Gastrocnemius medialis (tissue), 4 donors: ENCODE data around the gene PRICKLE4. TPM values are rescaled to one million over a fixed set of nuclear protein-coding genes. Genes with fewer than 3 reads are reported as not detected.

Experiments used
- ATAC-seq, 2 donors: fragments of 150-250 bp; one replicate each; pipeline ENCODE4 v1.9.1; 2016
- DNase-seq, 2 donors: peaks; one replicate each; pipeline ENCODE4 v3.0.0-alpha.2; 2019
- H3K27ac ChIP-seq, 4 donors: fragments of 200-600 bp; sonication (generic); 1 replicate in 1 of 4; 2 replicates in 3 of 4; pipeline ENCODE4 v1.5.1; 2016 to 2018; ENCODE audit warnings: mild to moderate bottlenecking in 2 of 4, moderate library complexity in 1 of 4
- H3K27me3 ChIP-seq, 3 donors: fragments of 200-600 bp; sonication (generic) in 2 of 3; 1 replicate in 1 of 3; 2 replicates in 2 of 3; pipeline versions ENCODE4 v1.5.1 to v1.6.0; 2016 to 2019; ENCODE audit warnings: mild to moderate bottlenecking in 1 of 3, moderate library complexity in 1 of 3
- H3K36me3 ChIP-seq, 2 donors: fragments of 200-600 bp; sonication (generic) in 1 of 2; one replicate each; pipeline ENCODE4 v1.5.1; 2017 to 2018
- H3K4me1 ChIP-seq, 2 donors: fragments of 200-600 bp; sonication (generic) in 1 of 2; one replicate each; pipeline ENCODE4 v1.5.1; 2016 to 2017; ENCODE audit warnings: mild to moderate bottlenecking in 2 of 2
- H3K4me3 ChIP-seq, 4 donors: fragments of 200-600 bp; sonication (generic) in 3 of 4; 1 replicate in 1 of 4; 2 replicates in 3 of 4; pipeline ENCODE4 v1.5.1; 2016 to 2019; ENCODE audit warnings: mild to moderate bottlenecking in 2 of 4
- H3K9me3 ChIP-seq, 3 donors: fragments of 200-600 bp; sonication (generic) in 2 of 3; 1 replicate in 1 of 3; 2 replicates in 2 of 3; pipeline ENCODE4 v1.5.1; 2016 to 2019
- CTCF ChIP-seq, 5 experiments: fragments of 450-650 bp in 3 of 5; fragments of 200-600 bp in 2 of 5; sonication (generic) in 2 of 5; IDR thresholded peaks in 4 of 5; conservative IDR thresholded peaks in 1 of 5; 1 replicate in 4 of 5; 2 replicates in 1 of 5; pipeline ENCODE4 v1.5.1; 2016 to 2019; ENCODE audit warnings: antibody characterized with exemption in 5 of 5, mild to moderate bottlenecking in 3 of 5, moderate library complexity in 3 of 5
- POLR2A ChIP-seq, 2 donors: fragments of 450-650 bp; IDR thresholded peaks; one replicate each; pipeline ENCODE4 v1.6.1; 2017; ENCODE audit warnings: antibody characterized with exemption in 2 of 2, mild to moderate bottlenecking in 2 of 2, moderate library complexity in 2 of 2
- in situ Hi-C, 4 donors: fragments of 200-750 bp; cut with MboI; loops; one replicate each; pipeline versions ENCODE4 v1.15.0 to v1.8.0; 2017; ENCODE audit warnings: low sequenced_read_pairs in 4 of 4
- intact Hi-C: fragments of 100-400 bp; cut with DNase I; formaldehyde crosslinking; loops from one replicate; pipeline ENCODE4 v1.15.1; 2023; ENCODE audit warnings: low total_unique reads
- total RNA-seq, 4 donors: library from RNA; depleted of rRNA; stranded (reverse); fragments of >200 nt; gene quantifications; one replicate each; pipeline versions ENCODE4 v1.1.0 to v1.2.3, GENCODE V29; 2016

Gene PRICKLE4
- total RNA-seq, 4 donors from 2014 or later = 0.59 to 6.2 (median 1.8) TPM

- H3K4me3 ChIP-seq = no peak overlapping the region
- H3K9me3 ChIP-seq = no peaks in the 10 kb centered on the region
- DNase-seq (no peak), ATAC-seq (no peak)
- H3K27me3 ChIP-seq = no peaks in the 10 kb centered on the region
- TF ChIP-seq POLR2A (IDR thresholded peaks at IDR 0.05) (no peak), CTCF (IDR thresholded peaks at IDR 0.05 in 4 of 5, conservative IDR thresholded peaks at IDR 0.05 in 1 of 5) (no peak)
- H3K36me3 ChIP-seq = no peaks in the 10 kb centered on the region
- in situ Hi-C loops = no loop called here
- peaks cover 0 to 17% of the 10 kb centered on the region in 2 donors for H3K4me1 ChIP-seq
- no peak overlapping the region for H3K27ac ChIP-seq
- intact Hi-C loops = no loop called here
Measured at GRCh38 chr6:41815587-41815986, 35.0 kb downstream of the PRICKLE4 start.

- no peak overlapping the region for H3K4me3 ChIP-seq
- H3K27ac ChIP-seq = no peak overlapping the region
- in situ Hi-C loops = no loop called here
- no peaks in the 10 kb centered on the region for H3K9me3 ChIP-seq
- TF ChIP-seq POLR2A (IDR thresholded peaks at IDR 0.05) (no peak), CTCF (IDR thresholded peaks at IDR 0.05 in 4 of 5, conservative IDR thresholded peaks at IDR 0.05 in 1 of 5) (no peak)
- H3K27me3 ChIP-seq = no peaks in the 10 kb centered on the region
- no peaks in the 10 kb centered on the region for H3K36me3 ChIP-seq
- intact Hi-C loops = no loop called here
- no peak for DNase-seq
- H3K4me1 ChIP-seq = peaks cover 0 to 12% of the 10 kb centered on the region in 2 donors
- ATAC-seq = no peak
Measured at GRCh38 chr6:41818271-41819054, 37.9 kb downstream of the PRICKLE4 start.

GRCh38 chr6:41821266-41821665, 40.7 kb downstream of the PRICKLE4 start:
- no peak for TF ChIP-seq CTCF (IDR thresholded peaks at IDR 0.05 in 4 of 5, conservative IDR thresholded peaks at IDR 0.05 in 1 of 5)
- no peak for TF ChIP-seq POLR2A (IDR thresholded peaks at IDR 0.05)
- in situ Hi-C loops = no loop called here
- no peak overlapping the region for H3K27ac ChIP-seq
- no peaks in the 10 kb centered on the region for H3K4me1 ChIP-seq
- ATAC-seq (no peak), DNase-seq (no peak)
- no peaks in the 10 kb centered on the region for H3K9me3 ChIP-seq
- intact Hi-C loops = no loop called here
- H3K4me3 ChIP-seq = no peak overlapping the region
- no peaks in the 10 kb centered on the region for H3K27me3 ChIP-seq
- H3K36me3 ChIP-seq = no peaks in the 10 kb centered on the region

GRCh38 chr6:41822021-41822420, 41.4 kb downstream of the PRICKLE4 start:
- DNase-seq (no peak), ATAC-seq (no peak)
- Histone ChIP-seq H3K36me3 (no peaks in the 10 kb centered on the region), H3K9me3 (no peaks in the 10 kb centered on the region), H3K27me3 (no peaks in the 10 kb centered on the region), H3K4me1 (no peaks in the 10 kb centered on the region), H3K4me3 (no peak overlapping the region), H3K27ac (no peak overlapping the region)
- TF ChIP-seq POLR2A (IDR thresholded peaks at IDR 0.05) (no peak), CTCF (IDR thresholded peaks at IDR 0.05 in 4 of 5, conservative IDR thresholded peaks at IDR 0.05 in 1 of 5) (no peak)
- intact Hi-C loops (no loop called here), in situ Hi-C loops (no loop called here)
